Measurements from ENCODE around the gene FRMD1.

FRMD1 gene

DNA sequence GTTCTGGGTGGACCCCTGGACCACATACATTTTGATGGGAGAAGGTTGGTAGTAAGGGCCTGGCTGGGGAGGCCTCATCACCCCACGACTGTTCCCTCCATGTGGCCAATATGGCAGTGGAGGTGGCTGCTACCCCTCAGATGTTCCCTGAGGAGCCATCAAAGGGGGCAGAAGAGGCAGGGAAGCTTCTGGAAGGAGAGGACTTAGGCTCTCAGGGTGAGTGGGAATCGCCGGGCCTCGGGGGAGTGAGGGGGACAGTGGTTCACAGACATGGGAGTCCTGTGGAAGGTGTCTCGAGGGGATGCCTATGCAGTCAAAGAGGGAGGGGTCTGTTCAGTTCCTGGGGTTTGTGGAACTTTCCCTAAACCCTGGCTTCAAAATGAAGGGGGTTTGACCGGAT lies 32.9 kb upstream of the FRMD1 start:
- no peak for DNase-seq (ENCODE audit: low read depth)

DNA sequence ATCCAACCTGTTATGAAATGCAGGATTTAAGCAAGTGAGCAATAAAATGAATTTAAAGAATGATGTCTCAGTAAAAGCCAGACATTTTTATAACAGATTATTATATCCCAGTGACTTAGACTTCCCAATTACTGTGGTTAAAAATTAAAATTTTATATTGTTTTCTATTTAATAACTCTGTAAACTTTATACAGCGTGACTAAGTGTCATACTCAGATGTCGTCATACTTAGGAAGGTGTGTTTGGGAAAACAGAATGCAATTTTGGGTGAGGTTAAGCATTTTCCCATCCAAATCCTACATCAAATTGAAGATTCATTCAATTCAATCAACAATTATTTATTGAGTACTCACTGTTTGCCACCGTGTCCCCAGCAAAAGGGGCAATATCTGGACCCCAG lies 31.4 kb upstream of the FRMD1 start:
- DNase-seq (ENCODE audit: low read depth) = no peak

DNA sequence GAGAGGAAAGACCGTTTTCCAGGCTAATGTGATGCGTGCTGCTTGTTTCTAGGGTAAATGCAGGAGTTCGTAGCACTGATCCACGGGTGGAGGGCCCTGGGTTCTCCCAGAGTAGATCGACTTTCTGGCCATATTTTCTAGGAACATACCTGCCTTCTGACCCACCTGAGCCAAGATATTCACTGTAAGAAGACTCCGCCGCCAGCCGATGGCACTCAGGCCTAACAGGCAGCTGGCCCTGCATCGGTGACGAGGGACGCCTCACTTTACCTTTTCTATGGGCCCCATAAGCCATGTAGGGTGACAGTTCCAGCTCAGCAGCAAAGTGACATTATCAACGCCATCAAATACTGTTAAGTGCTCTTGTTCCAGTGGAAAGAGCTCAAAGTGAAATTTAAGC lies 30.2 kb upstream of the FRMD1 start:
- no peak for DNase-seq (ENCODE audit: low read depth)

DNA sequence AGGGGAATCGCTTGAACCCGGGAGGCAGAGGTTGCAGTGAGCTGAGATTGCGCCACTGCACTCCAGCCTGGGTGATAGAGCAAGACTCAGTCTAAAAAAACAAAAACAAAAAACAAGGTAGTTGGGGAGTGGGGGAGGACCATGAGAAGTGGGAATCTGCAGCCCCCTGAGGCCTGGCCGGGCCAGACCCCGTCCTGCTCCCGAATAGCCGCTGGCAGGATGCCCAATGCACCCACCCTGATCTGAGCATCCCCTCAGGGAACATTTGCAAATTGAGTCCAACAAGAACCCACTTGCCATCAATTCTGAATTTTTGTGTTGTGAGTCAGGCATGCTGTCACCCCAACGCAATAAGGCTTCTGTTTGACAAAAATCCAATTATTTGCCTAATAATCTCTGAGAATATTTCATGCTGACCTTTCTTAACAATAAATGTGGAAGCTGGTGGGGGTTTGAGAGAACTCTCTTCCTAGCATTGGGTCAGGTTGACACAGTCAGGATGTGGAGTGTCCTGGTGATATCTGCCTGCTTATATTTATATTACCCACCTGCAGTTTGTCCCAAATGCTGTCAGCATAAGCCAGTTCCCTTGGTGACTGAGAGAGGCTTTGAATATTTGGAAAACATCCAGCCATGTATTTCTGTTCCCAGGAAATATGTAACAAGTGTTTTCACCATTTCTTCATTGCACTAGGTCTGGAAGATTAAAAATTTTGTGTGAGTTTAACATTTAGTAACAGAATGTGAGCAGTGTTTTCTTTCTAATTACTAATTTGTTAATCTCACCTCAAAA lies 28.4 kb upstream of the FRMD1 start:
- DNase-seq (ENCODE audit: low read depth) = no peak

DNA sequence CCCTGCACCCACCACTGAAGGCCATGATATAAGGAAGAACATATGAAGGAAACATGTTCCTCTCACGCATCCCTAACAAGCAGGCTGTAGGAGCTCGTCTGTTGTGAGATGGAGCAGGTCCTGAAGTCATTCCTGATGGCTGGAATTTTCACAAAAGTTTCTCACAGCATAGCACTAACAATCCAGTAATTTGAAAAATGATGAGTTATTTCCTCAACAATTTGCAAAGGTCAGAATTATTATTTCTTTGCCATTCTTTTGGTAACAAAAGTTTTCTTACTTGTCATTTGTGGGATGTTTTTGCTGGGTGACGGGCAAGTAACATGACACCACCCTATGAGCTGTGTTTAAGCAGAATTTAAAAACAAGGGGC lies 27.6 kb upstream of the FRMD1 start:
- DNase-seq (ENCODE audit: low read depth) = no peak

DNA sequence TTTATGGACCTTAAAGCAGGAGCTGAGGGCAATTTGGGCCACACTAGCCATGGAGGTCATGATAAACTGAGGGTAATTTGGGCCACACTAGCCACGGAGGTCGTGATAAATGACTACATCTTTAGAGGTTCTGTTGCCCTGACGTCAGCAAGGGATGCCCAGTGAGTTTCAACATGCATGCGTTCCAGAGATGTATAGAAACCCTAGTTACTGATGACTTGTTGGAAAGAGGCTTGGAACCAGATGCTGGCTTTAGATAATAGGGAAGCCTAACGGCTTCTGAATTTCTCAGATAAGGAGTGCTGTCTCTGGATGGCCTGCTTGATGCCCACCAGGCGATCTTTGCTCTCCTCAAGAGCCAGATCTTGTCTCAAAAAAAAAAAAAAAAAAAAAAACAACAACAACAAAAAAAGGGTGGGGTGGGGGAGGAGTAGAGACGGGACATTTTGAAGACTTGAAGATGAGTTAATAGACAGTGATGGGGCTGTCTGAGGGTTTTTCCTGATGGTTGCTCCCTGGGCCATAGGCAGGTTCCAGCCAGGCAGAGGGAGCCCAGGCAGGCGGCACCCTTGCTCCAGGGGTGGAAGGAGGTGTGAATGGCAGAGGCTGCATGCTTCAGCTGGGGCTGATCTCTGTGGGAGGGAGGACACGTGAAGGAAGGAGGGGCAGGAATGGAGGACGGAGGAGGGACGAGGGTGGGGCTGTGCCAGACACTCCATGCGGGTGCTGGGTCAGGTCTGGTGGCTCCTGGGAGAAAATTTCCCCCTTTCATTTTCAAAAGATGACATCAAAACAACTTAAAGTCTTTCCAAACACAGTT lies 27.0 kb upstream of the FRMD1 start:
- no peak for DNase-seq (ENCODE audit: low read depth)

DNA sequence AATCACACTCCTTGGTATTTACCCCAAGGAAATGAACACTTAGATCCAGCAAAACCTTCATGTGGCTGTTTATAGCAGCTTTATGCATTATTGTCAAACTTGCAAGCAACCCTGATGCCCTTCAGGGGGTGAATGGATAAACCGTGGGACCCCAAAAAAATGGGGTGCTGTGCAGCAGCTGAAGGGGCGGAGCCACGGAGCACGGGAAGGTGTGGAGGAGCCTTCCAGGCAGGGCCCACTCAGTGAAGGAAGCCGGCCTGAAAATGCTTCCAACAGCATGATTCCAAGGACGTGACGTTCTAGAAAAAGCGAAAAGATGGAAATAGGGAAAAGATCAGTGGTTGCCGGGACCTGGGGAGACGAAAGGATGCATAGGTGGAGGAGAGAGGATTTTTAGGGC lies 25.6 kb upstream of the FRMD1 start:
- no peak for DNase-seq (ENCODE audit: low read depth)

DNA sequence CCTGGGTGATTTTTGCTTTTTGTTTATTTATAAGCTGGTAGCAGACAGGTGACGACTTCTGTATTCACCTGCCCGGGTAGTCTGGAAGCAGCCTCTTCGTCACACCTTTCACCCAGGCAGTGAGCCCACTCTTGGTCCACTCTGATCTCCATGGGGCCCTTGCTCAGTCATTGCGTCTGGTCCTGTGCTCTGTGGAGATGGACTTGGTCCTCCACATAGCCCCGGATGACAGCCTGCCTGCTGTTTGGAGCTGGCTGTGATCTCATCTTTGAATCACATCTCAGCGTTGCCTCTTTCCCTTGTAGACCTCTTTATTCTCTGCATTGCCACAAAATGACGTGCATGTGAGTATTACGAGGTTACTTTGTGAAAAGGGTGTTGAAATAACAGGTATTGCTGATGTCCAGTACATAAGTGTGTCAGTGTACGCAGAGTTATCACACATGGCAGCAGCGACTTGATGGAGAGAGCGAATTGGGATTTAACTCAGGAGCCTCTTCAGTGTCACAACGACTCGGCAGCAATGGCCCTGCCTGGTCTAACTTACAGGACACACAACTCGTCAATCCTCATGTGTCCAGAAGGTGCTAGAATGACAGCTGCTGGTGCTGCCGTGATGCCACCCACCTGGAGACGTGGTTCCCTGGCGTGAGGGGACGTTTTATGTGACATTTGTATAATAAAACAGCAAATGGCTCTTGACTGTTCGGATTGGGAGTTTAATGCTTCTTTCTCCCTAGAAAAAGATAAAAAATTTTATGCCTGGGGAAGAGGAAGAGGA lies 24.2 kb upstream of the FRMD1 start:
- DNase-seq (ENCODE audit: low read depth) = no peak

DNA sequence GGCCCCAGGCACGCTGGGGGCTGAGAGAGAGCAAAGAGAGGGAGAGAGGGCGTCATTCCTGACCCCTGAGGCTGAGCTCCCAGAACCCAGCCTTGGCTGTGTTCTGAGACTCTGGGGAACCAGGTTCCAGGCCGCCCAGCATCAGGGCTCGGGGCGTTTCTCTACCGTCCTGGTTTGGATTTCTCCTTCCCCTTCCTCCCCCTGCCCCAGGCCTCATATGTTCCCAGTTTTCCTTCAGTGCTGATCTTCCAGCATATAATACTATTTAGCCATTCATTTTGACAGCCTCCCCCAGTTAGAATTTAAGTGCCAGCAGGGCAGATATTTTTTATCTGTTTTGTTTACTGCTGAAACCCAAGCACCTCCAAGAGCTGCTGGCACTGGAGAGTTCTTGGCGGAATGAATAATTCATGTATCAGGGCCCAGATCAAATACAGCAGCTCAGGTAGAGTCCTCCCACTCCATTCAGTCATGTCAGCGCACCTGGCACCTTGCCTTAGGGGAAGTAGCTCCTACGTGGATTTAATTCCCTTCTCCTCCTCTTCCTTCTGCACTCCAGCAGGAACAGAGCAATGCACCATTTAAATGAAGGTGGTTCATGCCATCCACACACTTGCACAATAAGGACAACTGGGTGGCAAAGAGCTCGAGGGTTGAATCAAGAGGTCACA lies 23.4 kb upstream of the FRMD1 start:
- no peak for DNase-seq (ENCODE audit: low read depth)

DNA sequence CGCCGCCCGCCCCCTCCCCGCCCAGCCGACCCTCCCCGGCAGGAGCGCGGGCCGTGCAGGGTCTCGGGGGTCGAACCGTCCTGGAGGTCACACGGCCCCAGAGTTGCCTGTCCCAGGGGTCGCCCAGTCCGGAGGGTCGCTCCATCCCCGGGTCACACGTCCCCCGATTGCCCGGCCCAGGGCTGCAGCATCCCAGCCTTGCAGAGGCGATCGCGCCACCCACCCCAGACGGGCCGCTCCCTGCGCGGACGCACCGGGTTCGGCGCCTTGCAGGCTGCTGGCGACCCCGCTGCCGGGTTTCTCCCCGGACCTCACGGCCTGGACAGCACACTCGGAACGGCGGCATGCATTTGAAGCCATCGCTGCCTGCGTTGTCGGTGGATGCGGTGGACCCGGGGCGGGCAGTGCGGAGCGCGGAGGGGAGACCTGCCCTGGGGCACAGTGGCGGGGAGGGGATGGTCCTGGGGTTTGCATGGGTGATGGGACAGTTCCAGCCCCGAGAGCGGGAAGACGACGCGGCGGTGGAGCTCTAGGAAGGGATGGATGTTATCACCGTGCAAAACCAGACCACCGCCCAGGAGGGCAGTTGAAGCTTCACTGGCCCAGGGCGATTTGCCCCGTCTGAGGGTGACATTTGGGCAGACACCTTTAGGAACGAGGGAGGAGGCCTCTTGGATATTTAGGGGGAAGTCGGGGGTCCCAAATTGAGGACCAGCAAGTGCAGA lies 22.7 kb upstream of the FRMD1 start:
- no peak for DNase-seq (ENCODE audit: low read depth)

DNA sequence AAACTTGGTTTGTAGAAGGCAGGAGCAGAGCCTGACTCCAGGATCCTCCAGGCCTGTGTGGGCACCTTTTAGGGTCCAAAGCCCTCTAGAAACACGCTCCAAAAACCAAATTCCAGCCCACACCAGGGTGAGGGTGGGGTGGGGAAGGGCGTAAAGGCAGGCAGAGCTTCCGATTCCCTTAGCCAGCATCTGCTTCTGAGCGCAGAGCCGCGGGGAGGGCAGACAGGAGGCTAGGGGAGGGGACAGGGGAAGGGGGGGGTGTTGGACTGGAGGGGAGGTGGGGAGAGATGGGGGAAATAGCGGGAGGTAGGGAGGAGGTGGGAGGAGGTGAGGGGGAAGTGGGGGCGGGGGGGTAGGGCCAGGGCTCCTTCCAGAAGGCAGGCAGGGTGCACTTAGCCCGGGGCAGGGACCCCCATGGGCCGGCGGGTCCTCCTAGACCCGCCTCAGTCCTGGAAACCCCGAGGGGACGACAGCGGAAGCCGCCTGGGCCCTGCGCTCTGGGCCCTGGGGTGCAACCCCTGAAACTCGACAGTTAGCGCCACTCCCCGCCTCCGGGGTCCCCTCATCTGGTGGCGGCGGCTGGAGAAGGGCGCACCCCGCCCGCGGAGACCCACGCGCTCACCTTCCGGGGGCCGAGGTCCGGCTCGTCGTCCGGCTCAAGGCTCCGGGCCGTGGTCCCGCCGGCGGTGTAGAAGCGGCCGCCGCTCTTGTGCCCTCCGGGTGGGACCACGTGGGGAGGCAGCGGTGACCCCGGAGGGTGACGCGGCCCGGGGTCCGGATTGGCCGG lies 22.0 kb upstream of the FRMD1 start:
- no peak for DNase-seq (ENCODE audit: low read depth)

DNA sequence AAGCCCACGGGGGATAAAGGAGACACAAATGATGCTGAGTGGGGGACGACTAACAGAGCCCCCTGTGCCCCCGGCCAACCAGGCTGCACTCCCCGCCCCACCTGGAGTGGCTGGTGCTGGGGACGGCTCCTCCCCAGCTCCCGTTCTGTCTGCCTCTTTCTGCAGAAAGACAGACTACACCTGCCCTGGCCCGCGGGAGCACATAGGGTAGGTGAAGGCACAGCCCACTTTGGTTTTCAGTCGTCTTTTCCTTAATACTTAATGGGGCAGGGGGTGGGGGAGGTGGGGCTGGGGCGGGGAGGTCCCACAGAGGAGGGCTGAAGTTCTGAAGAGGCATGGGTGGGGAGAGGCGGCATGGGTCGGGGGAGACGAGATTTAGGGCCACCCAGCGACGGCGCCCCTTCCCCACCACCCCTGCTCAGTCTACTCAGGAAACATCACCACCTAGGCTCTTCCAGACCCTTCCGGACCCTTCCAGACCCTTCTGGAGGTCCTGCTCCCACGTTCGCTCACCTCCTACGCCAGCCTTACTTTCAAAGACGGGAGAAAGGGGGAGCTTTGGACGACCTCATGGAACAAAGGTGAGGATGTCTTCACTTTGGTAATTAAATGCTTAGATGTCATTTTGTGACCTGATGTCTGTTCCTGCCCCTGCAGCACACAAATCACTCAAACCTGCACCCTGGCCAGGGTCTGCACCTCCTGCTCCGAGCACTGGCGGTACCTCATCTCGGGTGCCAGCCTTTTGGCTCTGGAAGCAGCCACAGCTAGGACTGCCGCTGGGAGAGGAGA lies 21.2 kb upstream of the FRMD1 start:
- DNase-seq (ENCODE audit: low read depth) = no peak

DNA sequence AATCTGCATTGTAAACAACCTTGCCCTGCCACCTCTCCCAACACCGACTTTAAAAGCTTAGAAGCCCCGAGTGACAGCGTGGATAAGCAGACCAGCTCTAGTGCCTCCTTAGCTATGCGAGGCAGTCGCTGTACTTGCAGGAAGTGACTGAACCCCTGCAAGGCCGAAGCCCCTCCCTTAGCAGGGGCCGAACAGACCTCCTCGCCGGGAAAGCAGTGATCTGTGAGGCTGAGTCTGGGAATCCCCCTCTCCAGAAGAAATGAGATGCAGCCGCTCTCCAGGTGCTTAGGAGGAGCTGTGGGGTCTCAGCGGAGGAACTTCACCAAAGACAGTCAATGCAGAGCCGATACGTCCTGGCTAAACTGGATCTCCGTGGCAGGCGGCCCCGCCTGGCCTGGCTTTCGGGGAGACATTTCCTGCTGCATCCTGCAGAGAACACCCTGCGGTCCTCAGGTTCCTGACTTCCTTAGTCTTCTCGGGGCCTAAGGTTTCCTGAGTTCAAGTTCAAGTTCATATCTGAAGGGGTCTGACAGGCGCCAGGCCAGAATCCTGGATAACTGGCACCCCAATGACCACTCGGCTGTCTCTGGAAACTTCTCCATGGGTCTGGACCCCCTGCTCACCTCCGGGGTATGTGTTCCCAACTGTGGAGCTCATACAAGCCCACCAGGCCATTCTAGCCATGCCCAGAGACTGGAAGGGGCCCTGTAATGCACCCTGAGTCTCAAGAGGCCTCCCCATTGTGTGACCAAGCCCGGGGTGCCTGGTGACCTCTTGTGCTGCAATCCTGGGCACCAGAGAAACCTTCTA lies 20.4 kb upstream of the FRMD1 start:
- DNase-seq (ENCODE audit: low read depth) = no peak

DNA sequence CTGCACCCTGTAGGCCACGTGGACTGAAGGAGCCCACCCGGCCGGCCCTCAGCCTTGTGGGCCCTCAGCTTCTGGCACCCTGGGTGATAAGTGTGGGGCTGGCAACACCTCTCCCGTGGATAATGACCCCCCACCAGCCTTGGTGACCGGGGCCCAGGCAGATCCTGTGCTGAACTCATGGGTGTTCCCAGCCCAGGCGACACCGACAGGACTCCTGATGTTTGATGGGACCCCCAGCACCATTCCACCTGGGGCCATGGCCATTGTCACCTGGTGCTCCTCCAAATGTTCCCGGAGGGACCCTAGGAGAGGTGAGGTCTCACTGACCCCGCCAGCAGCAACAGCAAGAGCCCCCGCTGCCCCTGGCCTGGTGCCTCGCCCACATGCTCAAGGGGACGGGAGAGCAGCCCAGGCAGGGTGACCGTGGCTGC lies 19.4 kb upstream of the FRMD1 start:
- DNase-seq (ENCODE audit: low read depth) = no peak

DNA sequence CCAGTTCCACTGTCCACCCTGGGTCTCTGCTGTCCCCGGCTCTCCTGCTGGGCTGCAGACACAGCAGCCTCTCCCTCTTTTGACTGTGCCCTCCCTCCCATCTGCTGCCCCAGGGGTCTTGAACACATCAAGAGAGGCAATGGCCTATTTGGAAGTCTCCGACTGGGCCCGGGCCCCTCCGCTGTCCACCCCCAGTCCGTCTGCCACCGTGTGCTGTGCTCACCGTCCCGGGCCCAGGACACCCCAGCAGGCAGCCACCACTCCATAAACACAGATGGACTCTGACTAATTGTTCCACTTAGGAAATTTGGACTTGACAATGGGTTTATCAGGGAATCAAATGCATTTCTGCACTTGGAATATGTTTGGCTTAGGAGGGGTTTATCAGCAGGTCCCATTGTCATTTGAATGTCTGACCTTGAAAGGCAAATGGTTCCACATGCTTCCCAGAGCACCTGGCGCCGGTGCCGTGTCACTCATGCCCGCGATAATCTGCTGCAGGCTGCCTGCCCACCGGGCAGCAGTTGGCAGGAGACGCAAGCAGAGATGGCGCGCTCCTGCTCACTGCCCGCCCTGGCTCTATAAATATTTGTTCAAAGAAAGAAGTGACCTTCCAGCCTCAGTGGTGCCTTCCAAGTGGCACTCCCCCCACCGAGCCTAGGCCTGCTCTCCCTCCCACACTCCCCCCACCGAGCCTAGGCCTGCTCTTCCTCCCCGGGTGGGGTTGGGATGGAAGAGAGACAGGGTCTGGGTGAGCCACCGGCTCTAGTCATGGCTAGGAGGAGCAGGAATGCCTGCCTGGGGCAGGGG lies 18.8 kb upstream of the FRMD1 start:
- DNase-seq (ENCODE audit: low read depth) = no peak

DNA sequence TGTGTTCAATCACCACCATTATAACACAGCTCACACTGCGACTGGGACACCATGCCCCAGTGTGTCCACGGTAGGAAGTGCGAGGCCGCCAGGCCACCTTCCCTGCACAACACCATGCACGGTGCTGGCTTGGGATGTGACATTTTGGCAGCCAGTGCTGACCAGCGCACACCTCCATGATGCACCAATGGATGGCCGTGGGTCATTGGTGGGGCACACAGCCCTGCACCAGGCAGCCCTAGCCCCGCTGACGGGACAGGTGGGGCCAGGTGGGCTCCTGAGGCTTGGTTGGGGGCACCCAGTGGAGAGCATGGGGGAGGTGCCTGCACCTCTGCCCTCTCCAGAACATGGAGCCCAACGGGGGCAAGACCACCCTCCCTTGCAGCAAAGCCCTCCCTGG lies 18.2 kb upstream of the FRMD1 start:
- no peak for DNase-seq (ENCODE audit: low read depth)

DNA sequence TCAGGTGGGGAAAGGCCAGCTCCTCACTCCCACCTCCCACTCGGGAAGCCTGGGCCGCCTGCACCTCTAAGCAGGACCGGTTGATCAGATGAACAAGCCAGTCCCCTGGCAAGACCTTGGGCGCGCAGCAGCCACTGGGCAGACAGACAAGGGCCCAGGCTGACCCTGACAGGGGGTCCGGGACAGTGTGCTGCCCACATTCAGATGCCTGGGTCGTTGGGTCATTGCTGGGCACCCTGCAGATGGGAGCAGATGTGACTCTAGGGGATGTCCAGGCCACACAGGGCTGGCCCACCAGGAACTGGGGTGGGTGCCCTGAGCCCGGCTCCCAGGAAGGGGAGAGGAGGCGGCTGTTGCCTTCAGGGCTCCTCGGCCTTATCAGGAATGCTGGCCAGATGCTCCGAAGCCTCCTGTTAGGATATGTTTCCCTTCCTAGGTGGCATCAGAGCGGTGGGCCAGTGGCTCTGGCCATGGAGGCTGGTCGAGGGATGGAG lies 17.3 kb upstream of the FRMD1 start:
- no peak for DNase-seq (ENCODE audit: low read depth)

DNA sequence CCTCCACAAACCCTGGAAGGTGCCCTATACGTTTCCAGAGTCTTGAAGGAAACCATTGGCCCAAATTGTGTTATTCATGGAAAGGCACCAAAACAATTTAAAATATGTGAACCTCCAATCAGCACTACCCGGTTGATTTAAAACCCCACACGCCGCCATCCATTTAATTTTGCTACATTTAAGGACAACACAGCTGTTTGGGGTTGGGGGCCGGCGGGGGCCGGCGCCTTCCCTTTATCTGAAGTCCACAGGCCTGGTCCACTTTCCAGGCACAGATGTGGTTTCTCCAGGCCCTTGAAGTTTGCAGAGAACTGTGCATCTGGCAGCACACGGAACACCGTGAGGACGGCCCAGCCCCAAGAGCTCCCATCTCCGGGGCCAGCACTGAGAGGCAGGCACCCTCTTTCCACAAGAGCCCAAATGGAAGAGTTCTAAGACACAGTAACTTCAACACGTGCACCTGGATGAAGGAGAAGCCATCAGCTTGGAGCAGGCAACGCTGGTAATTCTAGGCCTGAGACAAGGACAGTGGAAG lies 16.8 kb upstream of the FRMD1 start:
- DNase-seq (ENCODE audit: low read depth) = no peak
